OCI-LY3 (cell line): ENCODE data around the gene SLC38A2.

Source experiments
- H2AFZ ChIP-seq: fragments of 200-600, 300-600 bp; shearing (Covaris generic); 2 replicates; pipeline ENCODE4 v1.6.0; 2014; ENCODE audit warnings: antibody characterized with exemption, low read depth, low read length
- H3K27ac ChIP-seq: fragments of 200-600, 300-600 bp; sonication (generic); 2 replicates; pipeline ENCODE4 v1.5.1; 2014; ENCODE audit warnings: mild to moderate bottlenecking, low read length, moderate library complexity, mixed read lengths
- H3K27me3 ChIP-seq: fragments of 200-600, 300-600 bp; sonication (generic); 2 replicates; pipeline ENCODE4 v1.6.1; 2014; ENCODE audit warnings: low read depth, low read length, mixed read lengths
- H3K36me3 ChIP-seq: fragments of 200-600, 300-600 bp; sonication (generic); replicated peaks from 2 replicates; pipeline ENCODE3; 2014; ENCODE audit warnings: low read depth, low read length, mixed read lengths
- H3K4me1 ChIP-seq: fragments of 300-600, 200-600 bp; sonication (generic); 2 replicates; pipeline ENCODE4 v1.6.1; 2014; ENCODE audit warnings: low read length, mixed read lengths
- H3K4me2 ChIP-seq: fragments of 200-600, 300-600 bp; sonication (generic); 2 replicates; pipeline ENCODE4 v1.6.1; 2014; ENCODE audit warnings: low read length, mixed read lengths
- H3K4me3 ChIP-seq: fragments of 300-600, 200-600 bp; sonication (generic); 2 replicates; pipeline ENCODE4 v1.5.1; 2014; ENCODE audit warnings: antibody characterized with exemption, mild to moderate bottlenecking, low read length, moderate library complexity
- H3K79me2 ChIP-seq: fragments of 300-600, 200-600 bp; shearing (Covaris generic); 2 replicates; pipeline ENCODE4 v1.6.1; 2014; ENCODE audit warnings: mild to moderate bottlenecking, low read length, mixed read lengths
- H3K9ac ChIP-seq: fragments of 300-600, 200-600 bp; shearing (Covaris generic); 2 replicates; pipeline ENCODE4 v1.6.0; 2014; ENCODE audit warnings: mild to moderate bottlenecking, low read length, moderate library complexity
- H3K9me3 ChIP-seq: fragments of 200-600, 300-600 bp; shearing (Covaris generic); 2 replicates; pipeline ENCODE4 v1.6.1; 2014; ENCODE audit warnings: low read length, mixed read lengths; ENCODE audit not compliant: insufficient read depth
- H4K20me1 ChIP-seq: fragments of 200-600, 300-600 bp; sonication (generic); 2 replicates; pipeline ENCODE4 v1.6.1; 2016; ENCODE audit warnings: low read length, mixed read lengths; ENCODE audit not compliant: insufficient read depth
- CTCF ChIP-seq: fragments of 200-600, 300-600 bp; sonication (generic); IDR thresholded peaks from 2 replicates; pipeline ENCODE4 v1.5.1; 2014; ENCODE audit warnings: antibody characterized with exemption, low read length, low read depth
- EZH2phosphoT487 ChIP-seq: fragments of 200-600 bp; shearing (Covaris generic); IDR thresholded peaks from 2 replicates; pipeline ENCODE4 v1.6.1; 2018; ENCODE audit warnings: antibody characterized with exemption, mixed run types, low read depth

The SLC38A2 gene

GRCh38 chr12:46372544-46373300 lies at the start of gene SLC38A2:
TSS of gene SLC38A2 (minus strand) at chr12:46372773. CDS start at chr12:46371293, 1,480 bp downstream.
- Histone ChIP-seq H3K4me3 (peak within 1 kb of the TSS; percentile 92), H3K9me3 (no peaks in the 10 kb centered on the region), H3K79me2 (peaks cover 49% of the 10 kb centered on the region), H3K36me3 (peaks cover 39% of the 10 kb centered on the region), H4K20me1 (peaks cover 35% of the 10 kb centered on the region), H3K9ac (peak within 1 kb of the TSS; percentile 97), H3K4me2 (peak within 1 kb of the TSS; percentile 91), H2AFZ (peak within 1 kb of the TSS; percentile 93), H3K27ac (peak within 1 kb of the TSS; percentile 86), H3K27me3 (no peaks in the 10 kb centered on the region), H3K4me1 (peaks cover 38% of the 10 kb centered on the region)
- TF ChIP-seq EZH2phosphoT487 (no peak), CTCF (no peak)

GRCh38 chr12:46419675-46420074 lies 47.1 kb upstream of the SLC38A2 start:
- no peak overlapping the region for H3K9ac ChIP-seq
- H3K36me3 ChIP-seq, result no peaks in the 10 kb centered on the region
- no peaks in the 10 kb centered on the region for H3K79me2 ChIP-seq
- H2AFZ ChIP-seq, result no peak overlapping the region
- H3K27ac ChIP-seq, result no peak overlapping the region
- H3K27me3 ChIP-seq, result no peaks in the 10 kb centered on the region
- no peaks in the 10 kb centered on the region for H3K4me1 ChIP-seq
- H4K20me1 ChIP-seq, result no peaks in the 10 kb centered on the region
- H3K4me2 ChIP-seq, result no peak overlapping the region
- TF ChIP-seq EZH2phosphoT487 (no peak), CTCF (no peak)
- H3K4me3 ChIP-seq, result no peak overlapping the region
- H3K9me3 ChIP-seq, result no peaks in the 10 kb centered on the region

- Histone ChIP-seq H3K4me1 (no peaks in the 10 kb centered on the region), H3K9me3 (no peaks in the 10 kb centered on the region), H3K4me2 (no peak overlapping the region), H3K79me2 (no peaks in the 10 kb centered on the region), H3K27me3 (no peaks in the 10 kb centered on the region), H2AFZ (no peak overlapping the region), H3K36me3 (no peaks in the 10 kb centered on the region), H3K4me3 (no peak overlapping the region), H3K27ac (no peak overlapping the region), H3K9ac (no peak overlapping the region), H4K20me1 (no peaks in the 10 kb centered on the region)
- TF ChIP-seq EZH2phosphoT487 (no peak), CTCF (no peak)
Measured at GRCh38 chr12:46415552-46415951, 43.0 kb upstream of the SLC38A2 start.

- H2AFZ ChIP-seq, result no peak overlapping the region
- no peak overlapping the region for H3K9ac ChIP-seq
- H3K27me3 ChIP-seq, result no peaks in the 10 kb centered on the region
- no peak overlapping the region for H3K4me2 ChIP-seq
- H3K79me2 ChIP-seq, result no peaks in the 10 kb centered on the region
- H3K4me1 ChIP-seq, result no peaks in the 10 kb centered on the region
- no peak for TF ChIP-seq CTCF
- no peak for TF ChIP-seq EZH2phosphoT487
- no peak overlapping the region for H3K27ac ChIP-seq
- H3K9me3 ChIP-seq, result no peaks in the 10 kb centered on the region
- H4K20me1 ChIP-seq, result no peaks in the 10 kb centered on the region
- H3K36me3 ChIP-seq, result no peaks in the 10 kb centered on the region
- no peak overlapping the region for H3K4me3 ChIP-seq
Measured at GRCh38 chr12:46414591-46415268, 42.2 kb upstream of the SLC38A2 start.
